Left lung (tissue), 10 donors: ENCODE data around the gene DPYD. TPM values are rescaled to one million over a fixed set of nuclear protein-coding genes. Genes with fewer than 3 reads are reported as not detected.

Source experiments
- ATAC-seq: fragments of 200-7000 bp; cut with Tn5 transposase; one replicate; pipeline ENCODE4 v1.9.1; 2020; ENCODE audit warnings: moderate library complexity
- DNase-seq, 4 donors: peaks; one replicate each; pipeline ENCODE4 v3.0.0-alpha.2; 2013 to 2020
- H3K27ac ChIP-seq, 2 donors: fragments of 200-600 bp; sonication (generic) in 1 of 2; one replicate each; pipeline versions ENCODE4 v1.5.0 to v1.8.0; 2020 to 2021
- H3K27me3 ChIP-seq, 2 donors: fragments of 200-600 bp; sonication (generic) in 1 of 2; one replicate each; pipeline versions ENCODE4 v1.5.0 to v1.8.0; 2020 to 2021
- H3K36me3 ChIP-seq, 2 donors: fragments of 200-600 bp; sonication (generic) in 1 of 2; one replicate each; pipeline versions ENCODE4 v1.5.0 to v1.8.0; 2020 to 2021
- H3K4me1 ChIP-seq, 2 donors: fragments of 200-600 bp; one replicate each; pipeline ENCODE4 v1.8.0; 2021
- H3K4me3 ChIP-seq, 2 donors: fragments of 200-600 bp; sonication (generic) in 1 of 2; one replicate each; pipeline versions ENCODE4 v1.5.0 to v1.8.0; 2020 to 2021; ENCODE audit warnings: mild to moderate bottlenecking in 1 of 2
- H3K9me3 ChIP-seq, 2 donors: fragments of 200-600 bp; sonication (generic) in 1 of 2; one replicate each; pipeline versions ENCODE4 v1.5.0 to v1.8.0; 2020 to 2021
- CTCF ChIP-seq, 2 donors: fragments of 200-600 bp; sonication (generic) in 1 of 2; IDR thresholded peaks; one replicate each; pipeline versions ENCODE4 v1.5.0 to v1.8.0; 2021; ENCODE audit warnings: antibody characterized with exemption in 2 of 2
- intact Hi-C, 2 donors: fragments of 100-400 bp; cut with DNase I; formaldehyde crosslinking; loops; one replicate each; pipeline versions ENCODE4 v1.11.2 to v1.14.2; 2022
- polyA plus RNA-seq, 6 donors: library from polyadenylated mRNA; unstranded; fragments of 120-200 nt; gene quantifications; one replicate each; pipeline ENCODE4 v1.2.1, GENCODE V29; 2013; ENCODE audit not compliant: insufficient read length in 6 of 6
- total RNA-seq, 2 donors: library from RNA; stranded (reverse); fragmentation: NEBNext Ultra II Directional; extraction: Animal tissue kit (Norgen Biotek cat#: 25700); gene quantifications; one replicate each; pipeline ENCODE4 v1.2.1, GENCODE V29; 2021
- donor health status: DM: no; HTN: yes; CAD: no.
- donor health status: DM: no; HTN: no; CAD: no.

Gene DPYD
- total and polyA plus RNA-seq, 8 donors: 21.4 to 106 (median 26.1) TPM

- Histone ChIP-seq H3K27me3 (no peaks in the 10 kb centered on the region), H3K27ac (no peak overlapping the region), H3K4me3 (no peak overlapping the region), H3K4me1 (no peaks in the 10 kb centered on the region), H3K9me3 (no peaks in the 10 kb centered on the region), H3K36me3 (peaks cover 0 to 21% of the 10 kb centered on the region in 2 donors)
- intact Hi-C loops: no loop called here
- DNase-seq (no peak), ATAC-seq (no peak)
- no peak for TF ChIP-seq CTCF (IDR thresholded peaks at IDR 0.05)
These were observed 847.7 kb downstream of the DPYD start for GRCh38 chr1:97073169-97073568.

- Histone ChIP-seq H3K27me3 (no peaks in the 10 kb centered on the region), H3K9me3 (peaks cover 0 to 9% of the 10 kb centered on the region in 2 donors), H3K27ac (no peak overlapping the region), H3K4me1 (no peaks in the 10 kb centered on the region), H3K4me3 (no peak overlapping the region), H3K36me3 (peaks cover 0 to 9% of the 10 kb centered on the region in 2 donors)
- intact Hi-C loops: no loop called here
- ATAC-seq (no peak), DNase-seq (no peak)
- no peak for TF ChIP-seq CTCF (IDR thresholded peaks at IDR 0.05)
These were observed 849.7 kb downstream of the DPYD start for GRCh38 chr1:97071173-97071572.

GRCh38 chr1:97070376-97070775, 850.5 kb downstream of the DPYD start:
- no peak overlapping the region for H3K4me3 ChIP-seq
- no peaks in the 10 kb centered on the region for H3K4me1 ChIP-seq
- TF ChIP-seq CTCF (IDR thresholded peaks at IDR 0.05): no peak
- no peak overlapping the region for H3K27ac ChIP-seq
- no peaks in the 10 kb centered on the region for H3K27me3 ChIP-seq
- DNase-seq (peak in 1 of 4 donors; percentile 18), ATAC-seq (no peak)
- intact Hi-C loops: no loop called here
- peaks cover 0 to 10% of the 10 kb centered on the region in 2 donors for H3K9me3 ChIP-seq
- H3K36me3 ChIP-seq: peaks cover 0 to 3% of the 10 kb centered on the region in 2 donors

- no peak overlapping the region for H3K27ac ChIP-seq
- H3K4me3 ChIP-seq: no peak overlapping the region
- no peaks in the 10 kb centered on the region for H3K27me3 ChIP-seq
- peaks cover 0 to under 1% of the 10 kb centered on the region in 2 donors for H3K36me3 ChIP-seq
- no peak for TF ChIP-seq CTCF (IDR thresholded peaks at IDR 0.05)
- no peak for DNase-seq
- H3K9me3 ChIP-seq: peaks cover 0 to 10% of the 10 kb centered on the region in 2 donors
- ATAC-seq: no peak
- H3K4me1 ChIP-seq: no peaks in the 10 kb centered on the region
- intact Hi-C loops: no loop called here
These were observed 851.5 kb downstream of the DPYD start for GRCh38 chr1:97069312-97069711.

- intact Hi-C loops: no loop called here
- Histone ChIP-seq H3K4me1 (no peaks in the 10 kb centered on the region), H3K36me3 (no peaks in the 10 kb centered on the region), H3K27me3 (no peaks in the 10 kb centered on the region), H3K9me3 (peaks cover 0 to 17% of the 10 kb centered on the region in 2 donors), H3K27ac (no peak overlapping the region), H3K4me3 (no peak overlapping the region)
- no peak for TF ChIP-seq CTCF (IDR thresholded peaks at IDR 0.05)
- no peak for DNase-seq
- ATAC-seq: no peak
These were observed 854.0 kb downstream of the DPYD start for GRCh38 chr1:97066860-97067259.
